ENCODE results near the gene SPPL2A.

Gene SPPL2A

DNA sequence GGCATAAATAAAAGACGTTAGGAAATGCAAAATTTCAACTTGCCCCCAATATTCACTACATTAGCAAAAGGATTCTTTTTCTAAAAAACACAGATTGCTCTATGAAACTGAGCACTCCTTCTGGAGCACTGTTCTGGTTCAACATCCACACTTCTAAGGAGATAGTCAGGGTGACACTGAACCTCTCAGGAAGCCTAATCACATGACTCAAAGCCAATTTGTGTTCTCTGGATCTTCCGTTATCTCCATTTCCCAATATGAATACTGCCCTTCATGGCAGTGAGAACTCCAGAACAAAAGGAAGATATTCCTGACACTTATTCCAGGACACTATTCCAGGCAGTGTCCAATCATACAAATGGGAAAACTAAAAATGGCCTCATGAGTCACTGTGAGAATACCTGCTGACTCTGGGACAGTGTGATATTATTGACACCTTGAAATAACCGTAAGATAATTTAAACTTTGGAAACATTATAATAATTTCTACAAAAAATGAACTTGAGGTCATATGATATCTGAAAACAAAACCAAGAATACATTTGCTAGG lies 57.6 kb downstream of the SPPL2A start:
- Histone ChIP-seq H3K4me1 (ENCODE audit: insufficient read depth, low read length, poor library complexity, severe bottlenecking) (no peaks in the 10 kb centered on the region), H4K20me1 (ENCODE audit: insufficient read depth, low read length, poor library complexity, severe bottlenecking) (no peaks in the 10 kb centered on the region), H3K4me3 (ENCODE audit: low read length, poor library complexity, severe bottlenecking) (no peak overlapping the region), H3K79me2 (ENCODE audit: insufficient read depth, low read length) (no peaks in the 10 kb centered on the region), H3K9me2 (replicated peaks; ENCODE audit: low read depth, low read length) (no peaks in the 10 kb centered on the region), H3K9ac (ENCODE audit: low read depth, low read length, poor library complexity, severe bottlenecking) (no peak overlapping the region), H3K9me3 (ENCODE audit: insufficient read depth, low read depth, low read length) (no peaks in the 10 kb centered on the region), H3F3A (ENCODE audit: low read depth) (no peaks in the 10 kb centered on the region), H3K27me3 (ENCODE audit: insufficient read depth, low read length, poor library complexity, severe bottlenecking) (no peaks in the 10 kb centered on the region), H3K36me3 (ENCODE audit: insufficient read depth, low read length) (no peaks in the 10 kb centered on the region), H2AFZ (ENCODE audit: low read length) (no peak overlapping the region), H3K4me2 (ENCODE audit: low read depth, low read length, poor library complexity, severe bottlenecking) (no peak overlapping the region)
- TF ChIP-seq CTCF (conservative IDR thresholded peaks at IDR 0.05; ENCODE audit: low read length) = no peak
- TF ChIP-seq EZH2phosphoT487 (IDR thresholded peaks at IDR 0.05; ENCODE audit: borderline replicate concordance) = no peak

GRCh38 chr15:50702762-50703334 lies 62.7 kb downstream of the SPPL2A start:
- no peaks in the 10 kb centered on the region for H3K27me3 ChIP-seq (ENCODE audit: insufficient read depth, low read length, poor library complexity, severe bottlenecking)
- no peaks in the 10 kb centered on the region for H3K9me2 ChIP-seq (replicated peaks; ENCODE audit: low read depth, low read length)
- H3K4me1 ChIP-seq (ENCODE audit: insufficient read depth, low read length, poor library complexity, severe bottlenecking) = no peaks in the 10 kb centered on the region
- TF ChIP-seq EZH2phosphoT487 (IDR thresholded peaks at IDR 0.05; ENCODE audit: borderline replicate concordance) (no peak), CTCF (conservative IDR thresholded peaks at IDR 0.05; ENCODE audit: low read length) (no peak)
- H3F3A ChIP-seq (ENCODE audit: low read depth) = no peaks in the 10 kb centered on the region
- H4K20me1 ChIP-seq (ENCODE audit: insufficient read depth, low read length, poor library complexity, severe bottlenecking) = no peaks in the 10 kb centered on the region
- no peaks in the 10 kb centered on the region for H3K9me3 ChIP-seq (ENCODE audit: insufficient read depth, low read depth, low read length)
- H2AFZ ChIP-seq (ENCODE audit: low read length) = no peak overlapping the region
- H3K79me2 ChIP-seq (ENCODE audit: insufficient read depth, low read length) = no peaks in the 10 kb centered on the region
- no peak overlapping the region for H3K9ac ChIP-seq (ENCODE audit: low read depth, low read length, poor library complexity, severe bottlenecking)
- H3K36me3 ChIP-seq (ENCODE audit: insufficient read depth, low read length) = no peaks in the 10 kb centered on the region
- H3K4me2 ChIP-seq (ENCODE audit: low read depth, low read length, poor library complexity, severe bottlenecking) = no peak overlapping the region
- no peak overlapping the region for H3K4me3 ChIP-seq (ENCODE audit: low read length, poor library complexity, severe bottlenecking)

- Histone ChIP-seq H3K9me3 (ENCODE audit: insufficient read depth, low read depth, low read length) (no peaks in the 10 kb centered on the region), H3K79me2 (ENCODE audit: insufficient read depth, low read length) (no peaks in the 10 kb centered on the region), H3K4me1 (ENCODE audit: insufficient read depth, low read length, poor library complexity, severe bottlenecking) (no peaks in the 10 kb centered on the region), H2AFZ (ENCODE audit: low read length) (no peak overlapping the region), H3K9ac (ENCODE audit: low read depth, low read length, poor library complexity, severe bottlenecking) (no peak overlapping the region), H3F3A (ENCODE audit: low read depth) (no peaks in the 10 kb centered on the region), H3K27me3 (ENCODE audit: insufficient read depth, low read length, poor library complexity, severe bottlenecking) (no peaks in the 10 kb centered on the region), H4K20me1 (ENCODE audit: insufficient read depth, low read length, poor library complexity, severe bottlenecking) (no peaks in the 10 kb centered on the region), H3K36me3 (ENCODE audit: insufficient read depth, low read length) (no peaks in the 10 kb centered on the region), H3K4me3 (ENCODE audit: low read length, poor library complexity, severe bottlenecking) (no peak overlapping the region), H3K9me2 (replicated peaks; ENCODE audit: low read depth, low read length) (no peaks in the 10 kb centered on the region), H3K4me2 (ENCODE audit: low read depth, low read length, poor library complexity, severe bottlenecking) (no peak overlapping the region)
- TF ChIP-seq CTCF (conservative IDR thresholded peaks at IDR 0.05; ENCODE audit: low read length) = no peak
- no peak for TF ChIP-seq EZH2phosphoT487 (IDR thresholded peaks at IDR 0.05; ENCODE audit: borderline replicate concordance)
Measured at GRCh38 chr15:50698101-50698500, 67.4 kb downstream of the SPPL2A start.
